ENCODE data around the gene MRTFA. TPM values are rescaled to one million over a fixed set of nuclear protein-coding genes. Genes with fewer than 3 reads are reported as not detected.

The MRTFA gene
- total and polyA plus RNA-seq, 3 donors from 2014 or later: 59.5 to 162 (median 158) TPM

- intact Hi-C loops (cut with DNase I; ENCODE audit: low total_unique reads): no loop called here
- no peaks in the 10 kb centered on the region for H3K36me3 ChIP-seq (ENCODE audit: low read depth, missing control alignments)
- H3K9me3 ChIP-seq: no peaks in the 10 kb centered on the region
- WGBS, 2 donors: 93 to 95% methylated on average over 2 to 4 of the region's 4 CpGs
- DNase-seq: no peak
- no peak for TF ChIP-seq CTCF (IDR thresholded peaks at IDR 0.05)
- no peaks in the 10 kb centered on the region for H3K4me1 ChIP-seq
- no peak overlapping the region for H3K27ac ChIP-seq
- no peaks in the 10 kb centered on the region for H3K27me3 ChIP-seq
- H3K4me3 ChIP-seq: no peak overlapping the region
Observed at GRCh38 chr22:40401532-40401931, 235.0 kb downstream of the MRTFA start.

- H3K36me3 ChIP-seq (ENCODE audit: low read depth, missing control alignments): no peaks in the 10 kb centered on the region
- WGBS, 2 donors: 79 to 86% methylated on average over 15 of the region's 15 CpGs
- H3K4me1 ChIP-seq: no peaks in the 10 kb centered on the region
- no peak for DNase-seq
- no peak overlapping the region for H3K4me3 ChIP-seq
- no peak overlapping the region for H3K27ac ChIP-seq
- TF ChIP-seq CTCF (IDR thresholded peaks at IDR 0.05) (no peak), POLR2A (IDR thresholded peaks at IDR 0.05) (no peak)
- no peaks in the 10 kb centered on the region for H3K9me3 ChIP-seq
- intact Hi-C loops (cut with DNase I; ENCODE audit: low total_unique reads): no loop called here
- H3K27me3 ChIP-seq: no peaks in the 10 kb centered on the region
Observed at GRCh38 chr22:40400159-40400558, 236.4 kb downstream of the MRTFA start.

- Histone ChIP-seq H3K27me3 (no peaks in the 10 kb centered on the region), H3K27ac (no peak overlapping the region), H3K9me3 (no peaks in the 10 kb centered on the region), H3K4me1 (no peaks in the 10 kb centered on the region), H3K36me3 (ENCODE audit: low read depth, missing control alignments) (no peaks in the 10 kb centered on the region), H3K4me3 (no peak overlapping the region)
- 50 to 81% methylated on average over 2 of the region's 2 CpGs for WGBS, 2 donors
- intact Hi-C loops (cut with DNase I; ENCODE audit: low total_unique reads): no loop called here
- DNase-seq: no peak
- no peak for TF ChIP-seq CTCF (IDR thresholded peaks at IDR 0.05)
- no peak for TF ChIP-seq POLR2A (IDR thresholded peaks at IDR 0.05)
Observed at GRCh38 chr22:40399621-40400020, 236.9 kb downstream of the MRTFA start.

DNA sequence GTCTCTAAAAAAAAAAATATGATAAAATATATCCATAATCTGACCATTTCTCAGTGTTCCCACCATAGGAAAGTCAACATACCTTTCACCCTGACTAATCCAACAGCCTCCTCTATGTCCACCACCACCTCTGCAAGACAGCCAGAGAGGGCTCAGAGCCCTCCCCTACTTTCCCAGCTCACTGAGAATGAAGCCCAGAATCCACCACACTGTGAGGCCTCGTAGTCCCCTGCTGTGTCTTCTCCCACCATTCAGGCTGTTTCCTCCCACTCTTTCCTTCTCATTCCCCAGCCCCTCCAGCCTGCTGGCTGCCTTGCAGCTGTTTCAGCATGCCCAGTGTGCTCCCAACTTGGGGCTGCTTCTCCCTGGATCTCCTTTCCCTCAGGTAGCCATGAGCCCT, 239.1 kb downstream of the MRTFA start:
- no peaks in the 10 kb centered on the region for H3K4me1 ChIP-seq
- H3K4me3 ChIP-seq: no peak overlapping the region
- H3K27me3 ChIP-seq: no peaks in the 10 kb centered on the region
- no peaks in the 10 kb centered on the region for H3K36me3 ChIP-seq (ENCODE audit: low read depth, missing control alignments)
- no peak for DNase-seq
- TF ChIP-seq CTCF (IDR thresholded peaks at IDR 0.05) (no peak), POLR2A (IDR thresholded peaks at IDR 0.05) (no peak)
- H3K9me3 ChIP-seq: no peaks in the 10 kb centered on the region
- intact Hi-C loops (cut with DNase I; ENCODE audit: low total_unique reads): no loop called here
- 40 to 52% methylated on average over 1 of the region's 1 CpG for WGBS, 2 donors
- H3K27ac ChIP-seq: no peak overlapping the region

DNA sequence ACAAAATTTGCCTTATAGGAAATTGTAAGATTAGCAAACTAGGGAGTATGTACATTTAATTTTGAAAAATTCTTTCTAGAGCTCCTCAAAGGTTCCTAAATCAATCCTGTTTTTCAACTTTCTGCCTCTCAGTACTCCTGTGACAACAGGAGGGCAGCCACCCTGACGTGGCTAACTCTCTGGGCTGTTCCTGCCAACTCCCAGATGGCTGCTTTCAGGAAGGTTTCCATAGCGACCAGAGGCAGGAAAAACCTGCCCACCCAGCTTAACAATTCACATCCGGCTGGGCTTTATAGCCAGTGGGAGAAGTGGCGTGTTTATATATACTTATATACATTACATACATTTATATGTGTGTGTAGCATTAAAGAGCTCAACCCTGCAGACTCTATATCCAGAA, 239.6 kb downstream of the MRTFA start:
- H3K27ac ChIP-seq: no peak overlapping the region
- TF ChIP-seq CTCF (IDR thresholded peaks at IDR 0.05) (no peak), POLR2A (IDR thresholded peaks at IDR 0.05) (no peak)
- no peak for DNase-seq
- no peaks in the 10 kb centered on the region for H3K27me3 ChIP-seq
- H3K4me3 ChIP-seq: no peak overlapping the region
- 56 to 62% methylated on average over 4 of the region's 4 CpGs for WGBS, 2 donors
- H3K36me3 ChIP-seq (ENCODE audit: low read depth, missing control alignments): no peaks in the 10 kb centered on the region
- H3K4me1 ChIP-seq: no peaks in the 10 kb centered on the region
- H3K9me3 ChIP-seq: no peaks in the 10 kb centered on the region
- intact Hi-C loops (cut with DNase I; ENCODE audit: low total_unique reads): no loop called here
